Esophagus (tissue), 2 donors: Measurements from ENCODE around the gene PRAME. TPM values are rescaled to one million over a fixed set of nuclear protein-coding genes. Genes with fewer than 3 reads are reported as not detected.

Experiments used
- H3K27ac ChIP-seq, 2 donors: one replicate each; pipeline ENCODE4 v1.5.1; 2013; ENCODE audit warnings: low read depth in 2 of 2, mild to moderate bottlenecking in 2 of 2, inconsistent platforms in 1 of 2, low read length in 1 of 2, moderate library complexity in 1 of 2
- H3K27me3 ChIP-seq, 2 donors: one replicate each; pipeline ENCODE4 v1.6.1; 2013; ENCODE audit warnings: low read length in 2 of 2, control low read depth in 1 of 2, mild to moderate bottlenecking in 1 of 2; ENCODE audit not compliant: insufficient read depth in 2 of 2, control insufficient read depth in 1 of 2
- H3K36me3 ChIP-seq, 2 donors: one replicate each; pipeline ENCODE4 v1.6.1; 2013; ENCODE audit warnings: low read length in 1 of 2; ENCODE audit not compliant: control insufficient read depth in 2 of 2, insufficient read depth in 2 of 2
- H3K4me1 ChIP-seq, 2 donors: one replicate each; pipeline ENCODE4 v1.6.1; 2013; ENCODE audit warnings: low read length in 1 of 2; ENCODE audit not compliant: control insufficient read depth in 2 of 2, insufficient read depth in 2 of 2
- H3K4me3 ChIP-seq, 2 donors: one replicate each; pipeline ENCODE4 v1.5.1; 2013; ENCODE audit warnings: low read length in 2 of 2, mild to moderate bottlenecking in 2 of 2, low read depth in 1 of 2, moderate library complexity in 1 of 2
- H3K9me3 ChIP-seq, 2 donors: one replicate each; pipeline ENCODE4 v1.6.1; 2013; ENCODE audit warnings: mild to moderate bottlenecking in 2 of 2, low read depth in 1 of 2, low read length in 1 of 2, moderate library complexity in 1 of 2; ENCODE audit not compliant: control insufficient read depth in 2 of 2, insufficient read depth in 1 of 2
- WGBS, 2 donors: extraction: QIAGEN DNeasy Blood & Tissue Kit; methylation state at CpG; one replicate each; pipeline ENCODE4 v1.1.7; 2013; 5-methylcytosine and 5-hydroxymethylcytosine counted together
- polyA plus RNA-seq, 2 donors: library from polyadenylated mRNA; stranded (reverse); fragments of 200-250 nt; gene quantifications; one replicate each; pipeline ENCODE4 v1.2.3, GENCODE V29; 2013
- donor health status: healthy with polysubstance abuse.
- donor health status: Bipolar disorder and iron deficiency.

The PRAME gene
- polyA plus RNA-seq, 2 donors: 0.01 TPM; not detected in 1

GRCh38 chr22:22595001-22595835, 36.2 kb upstream of the PRAME start:
- no peak overlapping the region for H3K27ac ChIP-seq
- WGBS, 2 donors: 52 to 87% methylated on average over 5 of the region's 5 CpGs
- H3K9me3 ChIP-seq: no peaks in the 10 kb centered on the region
- no peaks in the 10 kb centered on the region for H3K36me3 ChIP-seq
- no peaks in the 10 kb centered on the region for H3K4me1 ChIP-seq
- no peak overlapping the region for H3K4me3 ChIP-seq
- H3K27me3 ChIP-seq: no peaks in the 10 kb centered on the region

GRCh38 chr22:22593964-22594656, 35.0 kb upstream of the PRAME start:
- Histone ChIP-seq H3K4me1 (no peaks in the 10 kb centered on the region), H3K27me3 (no peaks in the 10 kb centered on the region), H3K9me3 (no peaks in the 10 kb centered on the region), H3K4me3 (no peak overlapping the region), H3K27ac (no peak overlapping the region), H3K36me3 (no peaks in the 10 kb centered on the region)
- 49 to 52% methylated on average over 10 of the region's 10 CpGs for WGBS, 2 donors

DNA sequence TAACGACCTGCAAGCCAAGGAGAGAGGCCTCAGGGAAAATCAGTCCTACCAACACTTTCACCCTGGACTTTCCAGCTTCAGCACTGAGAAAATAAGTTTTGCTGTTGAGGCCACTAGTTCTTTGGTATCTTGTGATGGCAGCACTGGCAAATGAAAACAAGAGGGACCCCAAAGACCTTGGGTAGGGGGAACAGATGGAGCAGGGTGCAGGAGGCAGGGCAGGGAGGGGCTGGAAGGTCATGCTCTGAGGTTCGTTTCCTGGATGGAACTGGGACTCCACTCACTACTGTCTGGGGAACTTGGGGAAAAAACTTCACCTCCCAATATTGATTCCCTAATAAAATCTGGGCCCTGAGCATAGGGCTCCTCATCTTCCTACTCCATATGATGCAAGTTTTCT, 34.2 kb upstream of the PRAME start:
- WGBS, 2 donors: 46 to 52% methylated on average over 2 of the region's 2 CpGs
- Histone ChIP-seq H3K27ac (no peak overlapping the region), H3K4me3 (no peak overlapping the region), H3K36me3 (no peaks in the 10 kb centered on the region), H3K4me1 (no peaks in the 10 kb centered on the region), H3K9me3 (no peaks in the 10 kb centered on the region), H3K27me3 (no peaks in the 10 kb centered on the region)

GRCh38 chr22:22591348-22592299, 32.6 kb upstream of the PRAME start:
- Histone ChIP-seq H3K9me3 (no peaks in the 10 kb centered on the region), H3K27me3 (no peaks in the 10 kb centered on the region)
- 62% methylated on average over 8 of the region's 8 CpGs for WGBS, 2 donors

DNA sequence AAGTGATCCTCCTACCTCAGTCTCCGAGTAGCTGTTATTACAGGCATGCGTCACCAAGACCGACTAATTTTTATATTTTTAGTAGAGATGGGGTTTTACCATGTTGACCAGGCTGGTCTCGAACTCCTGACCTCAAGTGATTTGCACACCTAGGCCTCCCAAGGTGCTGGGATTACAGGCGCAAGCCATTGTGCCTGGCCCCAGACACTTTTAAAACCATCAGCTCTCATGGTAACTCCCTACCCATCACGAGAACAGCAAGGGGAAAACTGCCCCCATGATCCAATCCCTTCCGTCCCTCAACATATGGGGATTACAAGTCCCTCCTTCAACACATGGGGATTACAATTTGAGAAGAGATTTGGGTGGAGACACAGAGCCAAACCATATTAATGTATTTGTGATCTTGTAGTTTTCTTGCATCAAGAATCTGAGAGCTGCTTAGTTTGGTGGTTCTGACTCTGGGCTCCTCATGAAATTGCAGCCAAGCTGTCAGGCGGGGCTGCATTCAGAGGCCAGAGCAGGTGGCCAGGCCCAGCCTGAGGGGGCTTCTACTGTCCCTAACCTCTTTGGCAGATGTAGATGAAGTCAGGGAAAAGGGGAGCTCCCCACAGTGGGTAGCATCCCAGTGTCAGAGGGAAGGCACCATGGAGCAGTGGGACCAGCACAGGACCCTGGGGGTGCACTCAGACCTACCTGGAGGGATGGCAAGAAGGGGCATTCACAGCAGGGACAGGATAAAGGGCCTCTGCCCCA, 31.2 kb upstream of the PRAME start:
- 87 to 88% methylated on average over 8 of the region's 8 CpGs for WGBS, 2 donors
- Histone ChIP-seq H3K36me3 (no peaks in the 10 kb centered on the region), H3K4me3 (no peak overlapping the region), H3K27ac (no peak overlapping the region), H3K9me3 (no peaks in the 10 kb centered on the region), H3K4me1 (no peaks in the 10 kb centered on the region), H3K27me3 (no peaks in the 10 kb centered on the region)

More at GRCh38 chr22:22591348-22592299, 32.6 kb upstream of the PRAME start:
- Histone ChIP-seq H3K4me3 (no peak overlapping the region), H3K4me1 (no peaks in the 10 kb centered on the region), H3K27ac (no peak overlapping the region), H3K36me3 (no peaks in the 10 kb centered on the region)

DNA sequence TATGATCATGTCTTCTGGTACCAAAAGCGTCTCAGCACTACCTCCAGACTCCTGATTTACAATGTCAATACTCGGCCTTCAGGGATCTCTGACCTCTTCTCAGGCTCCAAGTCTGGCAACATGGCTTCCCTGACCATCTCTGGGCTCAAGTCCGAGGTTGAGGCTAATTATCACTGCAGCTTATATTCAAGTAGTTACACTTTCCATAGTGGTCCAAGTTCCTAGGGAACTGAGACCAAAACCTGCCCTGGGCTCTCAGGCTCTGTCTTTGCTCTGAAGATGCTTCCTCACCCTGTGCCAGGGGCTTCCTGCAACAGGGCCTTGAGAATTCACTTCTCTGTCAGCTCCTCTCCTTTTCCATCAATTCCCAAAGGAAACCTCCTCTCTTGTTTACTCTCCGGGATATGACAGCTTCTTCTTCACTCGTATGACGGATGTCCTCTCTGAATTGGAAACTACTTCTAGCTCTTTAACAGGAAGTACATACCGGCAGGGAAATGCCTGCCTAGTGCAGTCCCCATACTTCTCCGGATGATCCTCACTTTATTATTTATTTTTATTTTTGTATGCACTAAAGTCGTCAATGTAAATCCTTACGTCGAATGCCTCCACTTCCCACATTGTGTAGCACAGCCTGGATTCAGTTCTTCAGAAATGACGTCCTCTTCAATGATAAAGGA, 29.6 kb upstream of the PRAME start:
- no peaks in the 10 kb centered on the region for H3K27me3 ChIP-seq
- 67 to 72% methylated on average over 12 of the region's 12 CpGs for WGBS, 2 donors

DNA sequence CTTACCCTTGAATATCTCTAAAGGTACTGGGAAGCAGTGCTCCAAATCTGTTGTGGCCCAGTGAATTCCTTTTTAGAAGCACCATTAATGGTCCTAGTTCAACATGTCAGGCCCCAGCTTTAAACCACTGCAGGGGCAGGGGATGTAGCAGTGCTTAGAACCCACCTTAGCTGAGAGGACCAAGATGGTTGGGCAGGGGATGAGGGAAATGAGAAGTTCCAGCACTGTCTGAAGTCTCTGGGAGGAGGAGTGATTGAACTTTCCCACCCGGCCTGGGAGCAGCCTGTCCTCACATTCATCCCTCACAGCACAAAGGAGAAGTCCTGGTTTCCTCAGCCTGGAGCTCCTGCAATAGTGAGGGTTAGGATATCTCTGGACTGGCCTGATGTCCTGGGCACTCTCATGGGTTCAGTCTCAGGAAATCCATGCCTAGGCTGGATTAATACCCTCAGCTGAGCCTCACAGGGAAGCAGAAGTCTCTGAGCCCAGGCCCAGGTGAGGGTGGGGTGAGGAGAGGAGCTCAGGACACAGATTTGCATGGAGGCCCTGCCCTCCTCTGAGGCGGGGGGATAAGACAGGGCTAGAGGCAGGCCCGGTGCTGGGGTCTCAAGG, 28.6 kb upstream of the PRAME start:
- no peaks in the 10 kb centered on the region for H3K27me3 ChIP-seq
- H3K4me1 ChIP-seq: no peaks in the 10 kb centered on the region
- H3K4me3 ChIP-seq: no peak overlapping the region
- no peaks in the 10 kb centered on the region for H3K36me3 ChIP-seq
- H3K9me3 ChIP-seq: no peaks in the 10 kb centered on the region
- 69 to 72% methylated on average over 2 to 3 of the region's 3 CpGs for WGBS, 2 donors
- no peak overlapping the region for H3K27ac ChIP-seq

More for the DNA sequence above, 29.6 kb upstream of the PRAME start:
- Histone ChIP-seq H3K9me3 (no peaks in the 10 kb centered on the region), H3K4me1 (no peaks in the 10 kb centered on the region), H3K27ac (no peak overlapping the region), H3K4me3 (no peak overlapping the region), H3K36me3 (no peaks in the 10 kb centered on the region)

DNA sequence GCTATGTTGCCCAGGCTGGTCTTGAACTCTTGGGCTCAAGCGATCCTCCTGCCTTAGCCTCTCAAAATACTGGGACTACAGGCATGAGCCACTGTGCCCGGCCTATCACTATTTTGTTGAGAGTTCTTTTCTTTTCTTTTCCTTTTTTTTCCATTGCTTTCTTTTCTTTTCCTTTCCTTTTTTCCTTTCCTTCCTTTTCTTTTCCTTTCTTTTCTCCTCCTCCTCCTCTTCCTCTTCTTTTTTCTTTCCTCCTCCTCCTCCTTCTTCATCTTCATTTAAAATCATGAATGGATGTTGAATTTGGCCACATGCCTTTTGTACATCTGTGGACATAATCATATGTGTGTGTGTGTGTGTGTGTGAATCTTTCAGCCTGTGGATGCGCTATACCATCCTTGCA, 25.7 kb upstream of the PRAME start:
- Histone ChIP-seq H3K27me3 (no peaks in the 10 kb centered on the region), H3K4me1 (no peaks in the 10 kb centered on the region), H3K36me3 (no peaks in the 10 kb centered on the region), H3K4me3 (no peak overlapping the region), H3K9me3 (no peaks in the 10 kb centered on the region), H3K27ac (no peak overlapping the region)
- 80 to 82% methylated on average over 3 of the region's 3 CpGs for WGBS, 2 donors
